DOHH2 (cell line): Measurements from ENCODE around the gene MSGN1.
A peak's percentile ranks its signal among the peaks of the same experiment; 100 is the strongest.

Source experiments
- H3F3A ChIP-seq: fragments of 200-600 bp; sonication (generic), shearing (Covaris generic); 2 replicates; pipeline ENCODE4 v1.6.0; 2016; ENCODE audit warnings: antibody characterized with exemption, mild to moderate bottlenecking; ENCODE audit not compliant: control insufficient read depth, insufficient read depth
- H3K27ac ChIP-seq: fragments of 200-600 bp; sonication (generic); 2 replicates; pipeline ENCODE4 v1.5.1; 2014; ENCODE audit warnings: low read depth, mild to moderate bottlenecking, low read length, moderate library complexity
- H3K27me3 ChIP-seq: fragments of 200-600 bp; sonication (generic); 2 replicates; pipeline ENCODE4 v1.6.1; 2014; ENCODE audit warnings: mild to moderate bottlenecking, low read length, mixed read lengths; ENCODE audit not compliant: control insufficient read depth
- H3K36me3 ChIP-seq: fragments of 200-600 bp; sonication (generic); 2 replicates; pipeline ENCODE4 v1.6.1; 2014; ENCODE audit warnings: mild to moderate bottlenecking, low read length, moderate library complexity, mixed read lengths; ENCODE audit not compliant: control insufficient read depth
- H3K4me1 ChIP-seq: fragments of 200-600 bp; sonication (generic); 2 replicates; pipeline ENCODE4 v1.6.1; 2014; ENCODE audit warnings: mild to moderate bottlenecking, low read length, mixed read lengths; ENCODE audit not compliant: control insufficient read depth
- H3K4me2 ChIP-seq: fragments of 200-600 bp; sonication (generic); 2 replicates; pipeline ENCODE4 v1.6.0; 2014; ENCODE audit warnings: mild to moderate bottlenecking, low read length, moderate library complexity
- H3K4me3 ChIP-seq: fragments of 200-600 bp; sonication (generic); 2 replicates; pipeline ENCODE4 v1.5.1; 2014; ENCODE audit warnings: mild to moderate bottlenecking, low read length, mixed read lengths
- H3K79me2 ChIP-seq: fragments of 200-600 bp; sonication (generic); 2 replicates; pipeline ENCODE4 v1.6.1; 2014; ENCODE audit warnings: mild to moderate bottlenecking, low read length, mixed read lengths; ENCODE audit not compliant: control insufficient read depth
- H3K9me2 ChIP-seq: fragments of 200-600 bp; sonication (generic); replicated peaks from 2 replicates; pipeline ENCODE4 v1.6.1; 2014; ENCODE audit warnings: mild to moderate bottlenecking, low read length, mixed read lengths; ENCODE audit not compliant: control insufficient read depth
- H3K9me3 ChIP-seq: fragments of 200-600 bp; sonication (generic); 2 replicates; pipeline ENCODE4 v1.6.1; 2014; ENCODE audit warnings: antibody characterized with exemption, low read length, mixed read lengths; ENCODE audit not compliant: control insufficient read depth, insufficient read depth
- H4K20me1 ChIP-seq: fragments of 200-600 bp; sonication (generic); 2 replicates; pipeline ENCODE4 v1.6.0; 2014; ENCODE audit warnings: low read depth, mild to moderate bottlenecking, antibody characterized with exemption, low read length, moderate library complexity; ENCODE audit not compliant: control insufficient read depth, insufficient read depth
- EZH2phosphoT487 ChIP-seq: fragments of 200-600 bp; sonication (generic); IDR thresholded peaks from 2 replicates; pipeline ENCODE4 v1.6.1; 2017; ENCODE audit warnings: borderline replicate concordance, mild to moderate bottlenecking, antibody characterized with exemption, low read length, moderate library complexity, mixed read lengths
- TF ChIP-seq, protein P1 (sequence below): fragments of 200-600 bp; sonication (generic); IDR thresholded peaks from one replicate; pipeline ENCODE4 v1.5.1; 2014; ENCODE audit warnings: antibody characterized with exemption, mild to moderate bottlenecking, low read depth, low read length; ENCODE audit not compliant: poor library complexity, severe bottlenecking

Gene MSGN1

DNA sequence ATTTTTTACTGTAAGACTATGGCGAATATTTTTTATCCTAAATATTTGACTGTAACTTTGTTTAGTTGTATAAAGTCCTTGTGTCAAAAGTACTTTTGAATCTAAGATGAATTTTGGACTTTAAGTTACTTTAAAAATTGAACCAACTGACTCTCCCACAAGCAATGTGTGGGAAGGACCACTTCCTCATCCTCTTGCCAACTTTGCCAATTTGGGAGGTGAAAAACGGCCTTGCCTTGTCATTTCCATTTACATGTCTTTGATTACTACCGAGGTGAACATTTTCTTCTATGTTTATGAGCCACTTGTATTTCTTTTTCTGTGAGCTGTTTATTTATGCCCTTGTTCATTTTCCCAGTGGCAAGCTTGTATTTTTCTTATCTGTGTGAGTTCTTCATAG is 12.8 kb upstream of the MSGN1 start:
- no peaks in the 10 kb centered on the region for H3K9me3 ChIP-seq
- H3K27me3 ChIP-seq, result no peaks in the 10 kb centered on the region
- H3K9me2 ChIP-seq, result no peaks in the 10 kb centered on the region
- H3K36me3 ChIP-seq, result no peaks in the 10 kb centered on the region
- 0 out of 2 replicates have a peak, but pooled peaks cover 3% of the 10 kb centered on the region for H3F3A ChIP-seq
- no peaks in the 10 kb centered on the region for H4K20me1 ChIP-seq
- no peaks in the 10 kb centered on the region for H3K79me2 ChIP-seq
- H3K4me2 ChIP-seq, result peak overlapping the region; percentile 66
- no peak overlapping the region for H3K4me3 ChIP-seq
- H3K4me1 ChIP-seq, result peaks cover 30% of the 10 kb centered on the region
- no peak for TF ChIP-seq EZH2phosphoT487
- TF ChIP-seq, protein P1, sequence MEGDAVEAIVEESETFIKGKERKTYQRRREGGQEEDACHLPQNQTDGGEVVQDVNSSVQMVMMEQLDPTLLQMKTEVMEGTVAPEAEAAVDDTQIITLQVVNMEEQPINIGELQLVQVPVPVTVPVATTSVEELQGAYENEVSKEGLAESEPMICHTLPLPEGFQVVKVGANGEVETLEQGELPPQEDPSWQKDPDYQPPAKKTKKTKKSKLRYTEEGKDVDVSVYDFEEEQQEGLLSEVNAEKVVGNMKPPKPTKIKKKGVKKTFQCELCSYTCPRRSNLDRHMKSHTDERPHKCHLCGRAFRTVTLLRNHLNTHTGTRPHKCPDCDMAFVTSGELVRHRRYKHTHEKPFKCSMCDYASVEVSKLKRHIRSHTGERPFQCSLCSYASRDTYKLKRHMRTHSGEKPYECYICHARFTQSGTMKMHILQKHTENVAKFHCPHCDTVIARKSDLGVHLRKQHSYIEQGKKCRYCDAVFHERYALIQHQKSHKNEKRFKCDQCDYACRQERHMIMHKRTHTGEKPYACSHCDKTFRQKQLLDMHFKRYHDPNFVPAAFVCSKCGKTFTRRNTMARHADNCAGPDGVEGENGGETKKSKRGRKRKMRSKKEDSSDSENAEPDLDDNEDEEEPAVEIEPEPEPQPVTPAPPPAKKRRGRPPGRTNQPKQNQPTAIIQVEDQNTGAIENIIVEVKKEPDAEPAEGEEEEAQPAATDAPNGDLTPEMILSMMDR, result no peak
- no peak overlapping the region for H3K27ac ChIP-seq

DNA sequence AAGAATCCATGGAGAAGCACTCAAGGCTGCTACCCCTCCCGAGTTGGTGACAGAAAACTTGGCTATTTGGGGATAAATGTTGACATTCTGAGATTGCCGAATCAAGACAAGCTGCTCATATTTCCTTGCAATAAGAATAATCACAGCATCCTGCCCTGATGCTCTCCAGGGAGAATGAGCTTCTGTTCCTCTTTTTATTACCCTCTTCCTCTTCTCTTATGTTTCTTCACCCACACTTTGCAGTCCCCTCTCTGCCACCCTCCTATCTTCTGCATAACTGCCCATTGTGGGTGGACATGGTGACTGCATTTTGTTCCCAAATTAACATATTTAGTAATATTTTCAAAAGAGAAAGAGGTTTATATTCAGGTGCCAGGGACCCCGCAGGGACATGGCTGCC is 11.9 kb upstream of the MSGN1 start:
- no peak for TF ChIP-seq EZH2phosphoT487
- TF ChIP-seq, protein P1, result no peak
- H3K9me2 ChIP-seq, result no peaks in the 10 kb centered on the region
- H3F3A ChIP-seq, result 0 out of 2 replicates have a peak, but pooled peaks cover 3% of the 10 kb centered on the region
- no peaks in the 10 kb centered on the region for H3K79me2 ChIP-seq
- peak overlapping the region; percentile 50 for H3K4me3 ChIP-seq
- no peaks in the 10 kb centered on the region for H3K27me3 ChIP-seq
- 0 out of 2 replicates have a peak overlapping the region, but pooled peaks have one; percentile 20 for H3K27ac ChIP-seq
- H3K9me3 ChIP-seq, result no peaks in the 10 kb centered on the region
- H3K4me1 ChIP-seq, result peaks cover 30% of the 10 kb centered on the region
- H3K4me2 ChIP-seq, result peak overlapping the region; percentile 66
- no peaks in the 10 kb centered on the region for H3K36me3 ChIP-seq
- H4K20me1 ChIP-seq, result no peaks in the 10 kb centered on the region

DNA sequence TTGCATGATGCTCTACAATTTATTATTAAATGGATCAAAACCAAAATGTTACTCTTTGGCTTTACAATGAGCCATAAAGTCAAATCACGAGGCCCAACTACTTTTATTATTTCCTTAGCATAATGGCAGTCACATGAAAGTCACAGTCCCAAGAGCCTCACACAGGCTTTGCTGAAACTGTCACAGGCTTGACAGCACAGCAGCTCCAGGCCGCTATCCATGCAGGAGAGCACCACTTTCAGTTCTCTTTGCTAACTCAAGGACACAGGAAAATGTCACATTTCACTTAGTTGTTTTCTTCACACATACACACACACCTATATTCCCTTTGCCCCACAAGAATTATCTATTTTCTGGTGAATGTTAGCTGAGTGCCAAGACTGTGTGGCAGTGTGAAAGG is 11.1 kb upstream of the MSGN1 start:
- Histone ChIP-seq H3K27ac (peak overlapping the region; percentile 20; the same call in 1 of the 2 replicates), H3K4me2 (peak overlapping the region; percentile 66), H3K9me2 (no peaks in the 10 kb centered on the region), H3K36me3 (no peaks in the 10 kb centered on the region), H3K4me1 (peaks cover 30% of the 10 kb centered on the region), H3K4me3 (peak overlapping the region; percentile 41; the same call in 1 of the 2 replicates), H3K79me2 (no peaks in the 10 kb centered on the region), H4K20me1 (no peaks in the 10 kb centered on the region), H3F3A (0 out of 2 replicates have a peak, but pooled peaks cover 3% of the 10 kb centered on the region), H3K9me3 (no peaks in the 10 kb centered on the region), H3K27me3 (no peaks in the 10 kb centered on the region)
- no peak for TF ChIP-seq EZH2phosphoT487
- TF ChIP-seq, protein P1, result no peak
